HEK293 (cell line): ENCODE measurements around the gene SRSF12.

Experiments used
- BCL11B ChIP-seq: fragments of 450-650 bp; formaldehyde crosslinking; IDR thresholded peaks from 2 replicates; pipeline ENCODE4 v1.5.1; 2016; ENCODE audit warnings: low read depth, missing biosample characterization, missing genetic modification characterization
- GLI4 ChIP-seq: fragments of 450-650 bp; formaldehyde crosslinking; IDR thresholded peaks from 2 replicates; pipeline ENCODE4 v1.5.1; 2016; ENCODE audit warnings: missing biosample characterization, missing genetic modification characterization
- KLF10 ChIP-seq: fragments of 450-650 bp; IDR thresholded peaks from 2 replicates; pipeline ENCODE4 v1.5.1; 2018; ENCODE audit warnings: missing biosample characterization, mild to moderate bottlenecking, missing genetic modification characterization
- KLF16 ChIP-seq: fragments of 450-650 bp; formaldehyde crosslinking; IDR thresholded peaks from 2 replicates; pipeline ENCODE4 v1.5.1; 2017; ENCODE audit warnings: missing biosample characterization, missing genetic modification characterization
- KLF9 ChIP-seq: fragments of 450-650 bp; formaldehyde crosslinking; IDR thresholded peaks from 2 replicates; pipeline ENCODE4 v1.5.1; 2016; ENCODE audit warnings: missing biosample characterization, missing genetic modification characterization, low read depth
- SCRT2 ChIP-seq: fragments of 450-650 bp; formaldehyde crosslinking; IDR thresholded peaks from 2 replicates; pipeline ENCODE4 v1.5.1; 2016; ENCODE audit warnings: missing biosample characterization, missing genetic modification characterization
- SP7 ChIP-seq: fragments of 450-650 bp; formaldehyde crosslinking; IDR thresholded peaks from 2 replicates; pipeline ENCODE4 v1.5.1; 2016; ENCODE audit warnings: missing biosample characterization, missing genetic modification characterization
- ZBTB17 ChIP-seq: fragments of 450-650 bp; formaldehyde crosslinking; IDR thresholded peaks from 2 replicates; pipeline ENCODE4 v1.5.1; 2016; ENCODE audit warnings: missing biosample characterization, missing genetic modification characterization
- ZBTB20 ChIP-seq: fragments of 450-650 bp; formaldehyde crosslinking; IDR thresholded peaks from 2 replicates; pipeline ENCODE4 v1.5.1; 2016; ENCODE audit warnings: missing biosample characterization, missing genetic modification characterization
- ZEB2 ChIP-seq: fragments of 450-650 bp; formaldehyde crosslinking; IDR thresholded peaks from 2 replicates; pipeline ENCODE4 v1.5.1; 2016; ENCODE audit warnings: missing biosample characterization, missing genetic modification characterization
- ZFP41 ChIP-seq: fragments of 450-650 bp; formaldehyde crosslinking; IDR thresholded peaks from 2 replicates; pipeline ENCODE4 v1.5.1; 2016; ENCODE audit warnings: missing biosample characterization, missing genetic modification characterization, borderline replicate concordance
- ZNF121 ChIP-seq: fragments of 450-650 bp; formaldehyde crosslinking; IDR thresholded peaks from 2 replicates; pipeline ENCODE4 v1.5.1; 2016; ENCODE audit warnings: missing biosample characterization, missing genetic modification characterization
- ZNF24 ChIP-seq: fragments of 450-650 bp; formaldehyde crosslinking; IDR thresholded peaks from 2 replicates; pipeline ENCODE4 v1.5.1; 2016; ENCODE audit warnings: missing biosample characterization, missing genetic modification characterization
- ZNF335 ChIP-seq: fragments of 450-650 bp; formaldehyde crosslinking; conservative IDR thresholded peaks from 2 replicates; pipeline ENCODE4 v1.5.1; 2016; ENCODE audit warnings: missing biosample characterization, missing genetic modification characterization
- ZNF391 ChIP-seq: fragments of 450-650 bp; formaldehyde crosslinking; IDR thresholded peaks from 2 replicates; pipeline ENCODE4 v1.5.1; 2016; ENCODE audit warnings: low read depth, missing biosample characterization, missing genetic modification characterization, borderline replicate concordance
- ZNF660 ChIP-seq: fragments of 450-650 bp; IDR thresholded peaks from 2 replicates; pipeline ENCODE4 v1.5.1; 2018; ENCODE audit warnings: missing biosample characterization, mild to moderate bottlenecking, missing genetic modification characterization
- ZNF837 ChIP-seq: fragments of 450-650 bp; formaldehyde crosslinking; IDR thresholded peaks from 2 replicates; pipeline ENCODE4 v1.5.1; 2016; ENCODE audit warnings: missing biosample characterization, missing genetic modification characterization
- TF ChIP-seq, protein P1 (sequence below): fragments of 450-650 bp; formaldehyde crosslinking; IDR thresholded peaks from 2 replicates; pipeline ENCODE4 v1.5.1; 2016; ENCODE audit warnings: missing biosample characterization, missing genetic modification characterization
- TF ChIP-seq, protein P2 (sequence below): fragments of 450-650 bp; formaldehyde crosslinking; IDR thresholded peaks from 2 replicates; pipeline ENCODE4 v1.5.1; 2016; ENCODE audit warnings: missing biosample characterization, missing genetic modification characterization
- TF ChIP-seq, protein P3 (sequence below): fragments of 450-650 bp; formaldehyde crosslinking; IDR thresholded peaks from 2 replicates; pipeline ENCODE4 v1.5.1; 2016; ENCODE audit warnings: missing biosample characterization, missing genetic modification characterization
- TF ChIP-seq, protein P4 (sequence below): fragments of 450-650 bp; formaldehyde crosslinking; IDR thresholded peaks from 2 replicates; pipeline ENCODE4 v1.5.1; 2016; ENCODE audit warnings: missing biosample characterization, missing genetic modification characterization, borderline replicate concordance

Gene SRSF12

DNA sequence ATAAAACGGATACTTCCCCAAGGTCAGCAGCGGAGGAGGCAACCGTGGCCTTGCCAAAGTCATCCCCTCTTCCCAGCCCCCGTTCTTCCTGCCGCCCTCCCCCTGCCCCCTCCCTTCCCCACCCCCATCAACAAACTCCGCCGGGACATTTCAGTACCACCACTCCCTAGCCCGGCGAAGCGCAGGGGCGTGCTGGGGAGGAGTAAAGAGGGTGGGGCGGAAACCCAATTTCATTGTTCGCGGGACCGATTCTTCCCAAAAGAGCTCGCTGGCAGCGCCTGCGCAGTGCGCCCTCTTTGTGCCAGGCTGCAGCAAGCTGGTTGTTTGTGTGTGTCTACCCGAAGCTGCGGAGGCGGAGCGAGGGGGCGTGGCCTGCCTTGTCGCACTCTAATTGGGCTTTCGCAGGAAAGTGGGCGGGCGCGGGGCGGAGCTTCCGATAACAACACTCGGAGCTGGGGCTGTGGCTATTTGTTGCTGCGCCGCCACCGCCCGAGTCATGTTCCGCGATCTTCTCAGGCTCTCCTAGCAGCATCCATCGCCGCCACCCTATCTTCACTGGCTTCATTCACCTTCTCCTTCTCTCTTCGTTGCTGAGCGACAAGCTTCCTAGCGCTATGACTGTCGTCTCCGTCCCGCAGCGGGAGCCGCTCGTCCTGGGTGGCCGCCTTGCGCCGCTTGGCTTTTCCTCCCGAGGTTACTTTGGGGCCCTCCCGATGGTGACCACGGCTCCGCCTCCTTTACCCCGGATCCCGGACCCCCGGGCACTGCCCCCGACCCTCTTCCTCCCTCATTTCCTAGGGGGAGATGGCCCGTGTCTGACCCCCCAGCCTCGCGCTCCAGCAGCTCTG, 37.4 kb downstream of the SRSF12 start, which contains the start of gene PNRC1 (continued):
- peak; percentile 56 for TF ChIP-seq GLI4 (tag by site-specific recombination)
- peak; percentile 25; the same call in 1 of the 2 replicates for TF ChIP-seq ZNF121 (tag by site-specific recombination)
- peak; percentile 14; the same call in 1 of the 2 replicates for TF ChIP-seq ZNF660
- peak; percentile 84 for TF ChIP-seq SP7 (tag by site-specific recombination)
- peak; percentile 91 for TF ChIP-seq KLF10
- TF ChIP-seq, protein P1, sequence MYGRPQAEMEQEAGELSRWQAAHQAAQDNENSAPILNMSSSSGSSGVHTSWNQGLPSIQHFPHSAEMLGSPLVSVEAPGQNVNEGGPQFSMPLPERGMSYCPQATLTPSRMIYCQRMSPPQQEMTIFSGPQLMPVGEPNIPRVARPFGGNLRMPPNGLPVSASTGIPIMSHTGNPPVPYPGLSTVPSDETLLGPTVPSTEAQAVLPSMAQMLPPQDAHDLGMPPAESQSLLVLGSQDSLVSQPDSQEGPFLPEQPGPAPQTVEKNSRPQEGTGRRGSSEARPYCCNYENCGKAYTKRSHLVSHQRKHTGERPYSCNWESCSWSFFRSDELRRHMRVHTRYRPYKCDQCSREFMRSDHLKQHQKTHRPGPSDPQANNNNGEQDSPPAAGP (tag by site-specific recombination), result peak; percentile 47; the same call in 1 of the 2 replicates
- peak; percentile 91 for TF ChIP-seq KLF16 (tag by site-specific recombination)
- TF ChIP-seq, protein P2, sequence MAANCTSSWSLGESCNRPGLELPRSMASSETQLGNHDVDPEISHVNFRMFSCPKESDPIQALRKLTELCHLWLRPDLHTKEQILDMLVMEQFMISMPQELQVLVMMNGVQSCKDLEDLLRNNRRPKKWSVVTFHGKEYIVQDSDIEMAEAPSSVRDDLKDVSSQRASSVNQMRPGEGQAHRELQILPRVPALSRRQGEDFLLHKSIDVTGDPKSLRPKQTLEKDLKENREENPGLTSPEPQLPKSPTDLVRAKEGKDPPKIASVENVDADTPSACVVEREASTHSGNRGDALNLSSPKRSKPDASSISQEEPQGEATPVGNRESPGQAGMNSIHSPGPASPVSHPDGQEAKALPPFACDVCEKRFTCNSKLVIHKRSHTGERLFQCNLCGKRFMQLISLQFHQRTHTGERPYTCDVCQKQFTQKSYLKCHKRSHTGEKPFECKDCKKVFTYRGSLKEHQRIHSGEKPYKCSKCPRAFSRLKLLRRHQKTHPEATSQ (tag by site-specific recombination), result no peak
- TF ChIP-seq, protein P3, sequence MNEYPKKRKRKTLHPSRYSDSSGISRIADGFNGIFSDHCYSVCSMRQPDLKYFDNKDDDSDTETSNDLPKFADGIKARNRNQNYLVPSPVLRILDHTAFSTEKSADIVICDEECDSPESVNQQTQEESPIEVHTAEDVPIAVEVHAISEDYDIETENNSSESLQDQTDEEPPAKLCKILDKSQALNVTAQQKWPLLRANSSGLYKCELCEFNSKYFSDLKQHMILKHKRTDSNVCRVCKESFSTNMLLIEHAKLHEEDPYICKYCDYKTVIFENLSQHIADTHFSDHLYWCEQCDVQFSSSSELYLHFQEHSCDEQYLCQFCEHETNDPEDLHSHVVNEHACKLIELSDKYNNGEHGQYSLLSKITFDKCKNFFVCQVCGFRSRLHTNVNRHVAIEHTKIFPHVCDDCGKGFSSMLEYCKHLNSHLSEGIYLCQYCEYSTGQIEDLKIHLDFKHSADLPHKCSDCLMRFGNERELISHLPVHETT (tag by site-specific recombination), result 0 out of 2 replicates have a peak, but pooled peaks have one; percentile 16
- peak; percentile 97 for TF ChIP-seq SCRT2 (tag by site-specific recombination)
- TF ChIP-seq ZNF391, result peak; percentile 89; the same call in 1 of the 2 replicates
- TF ChIP-seq KLF9 (tag by site-specific recombination), result peak; percentile 85
- TF ChIP-seq, protein P4, sequence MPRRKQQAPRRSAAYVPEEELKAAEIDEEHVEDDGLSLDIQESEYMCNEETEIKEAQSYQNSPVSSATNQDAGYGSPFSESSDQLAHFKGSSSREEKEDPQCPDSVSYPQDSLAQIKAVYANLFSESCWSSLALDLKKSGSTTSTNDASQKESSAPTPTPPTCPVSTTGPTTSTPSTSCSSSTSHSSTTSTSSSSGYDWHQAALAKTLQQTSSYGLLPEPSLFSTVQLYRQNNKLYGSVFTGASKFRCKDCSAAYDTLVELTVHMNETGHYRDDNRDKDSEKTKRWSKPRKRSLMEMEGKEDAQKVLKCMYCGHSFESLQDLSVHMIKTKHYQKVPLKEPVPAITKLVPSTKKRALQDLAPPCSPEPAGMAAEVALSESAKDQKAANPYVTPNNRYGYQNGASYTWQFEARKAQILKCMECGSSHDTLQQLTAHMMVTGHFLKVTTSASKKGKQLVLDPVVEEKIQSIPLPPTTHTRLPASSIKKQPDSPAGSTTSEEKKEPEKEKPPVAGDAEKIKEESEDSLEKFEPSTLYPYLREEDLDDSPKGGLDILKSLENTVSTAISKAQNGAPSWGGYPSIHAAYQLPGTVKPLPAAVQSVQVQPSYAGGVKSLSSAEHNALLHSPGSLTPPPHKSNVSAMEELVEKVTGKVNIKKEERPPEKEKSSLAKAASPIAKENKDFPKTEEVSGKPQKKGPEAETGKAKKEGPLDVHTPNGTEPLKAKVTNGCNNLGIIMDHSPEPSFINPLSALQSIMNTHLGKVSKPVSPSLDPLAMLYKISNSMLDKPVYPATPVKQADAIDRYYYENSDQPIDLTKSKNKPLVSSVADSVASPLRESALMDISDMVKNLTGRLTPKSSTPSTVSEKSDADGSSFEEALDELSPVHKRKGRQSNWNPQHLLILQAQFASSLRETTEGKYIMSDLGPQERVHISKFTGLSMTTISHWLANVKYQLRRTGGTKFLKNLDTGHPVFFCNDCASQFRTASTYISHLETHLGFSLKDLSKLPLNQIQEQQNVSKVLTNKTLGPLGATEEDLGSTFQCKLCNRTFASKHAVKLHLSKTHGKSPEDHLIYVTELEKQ (tag by site-specific recombination), result no peak
- peak; percentile 81 for TF ChIP-seq ZEB2 (tag by site-specific recombination)
- no peak for TF ChIP-seq ZFP41 (tag by site-specific recombination)
- TF ChIP-seq ZBTB17 (tag by site-specific recombination), result peak; percentile 89
- peak; percentile 62; the same call in 1 of the 2 replicates for TF ChIP-seq ZBTB20 (tag by site-specific recombination)
- peak; percentile 87 for TF ChIP-seq BCL11B (tag by site-specific recombination)
- TF ChIP-seq ZNF24 (tag by site-specific recombination), result peak; percentile 77; the same call in 1 of the 2 replicates
- TF ChIP-seq ZNF335, result peak; percentile 87
- no peak for TF ChIP-seq ZNF837 (tag by site-specific recombination)
- TF ChIP-seq, all 188 proteins: peak for 57
